HCT116 (cell line): ENCODE data around the gene DDX28. TPM values are rescaled to one million over a fixed set of nuclear protein-coding genes. Genes with fewer than 3 reads are reported as not detected.
"Not testable (repeated sequence)": the region's sequence is repeated elsewhere in the genome, so short reads cannot be mapped to it uniquely, and the experiment has no call there.

Source experiments
- ATAC-seq: fragments of 200-7000 bp; cut with Tn5 transposase; 2 replicates; pipeline ENCODE4 v1.9.1; 2020; ENCODE audit warnings: mild to moderate bottlenecking, moderate library complexity
- BruUV-seq: library from RNA; stranded (reverse); fragments of 400-500 nt; replicated peaks from 2 replicates; lab custom pipeline; 2021; lab: Mats Ljungman, UMichigan
- CTCF ChIA-PET: fragments of 300-600 bp; sonication (Branson Sonifier 250); formaldehyde crosslinking; loops from one replicate; lab custom pipeline; 2021; ENCODE audit warnings: antibody characterized with exemption; lab: Charles Lee
- POLR2A ChIA-PET: fragments of 300-600, 350-600 bp; sonication (Branson Sonifier 250); formaldehyde crosslinking; loops from one replicate; lab custom pipeline; 2021; ENCODE audit warnings: antibody characterized with exemption; lab: Charles Lee
- RAD21 ChIA-PET, 2 experiments: fragments of 300-600 bp; sonication (Branson Sonifier 250); formaldehyde crosslinking; loops; one replicate each; lab custom pipeline; 2023; ENCODE audit warnings: low total read pairs in 2 of 2; ENCODE audit not compliant: uncharacterized antibody in 2 of 2, unreplicated experiment in 2 of 2, low non-redundant PET in 1 of 2; lab: Charles Lee
- DNase-seq: peaks from one replicate; pipeline ENCODE4 v3.0.0-alpha.2; 2010; ENCODE audit warnings: low read depth, low spot score
- H2AFZ ChIP-seq: fragments of 200-600 bp; shearing (Covaris generic), sonication (generic); 2 replicates; pipeline ENCODE4 v1.6.1; 2017; ENCODE audit warnings: low read depth, mixed run types, mixed read lengths, antibody characterized with exemption, low read length; ENCODE audit not compliant: poor library complexity, severe bottlenecking
- H3K27ac ChIP-seq: 2 replicates; pipeline ENCODE4 v1.5.1; 2012; ENCODE audit warnings: low read depth, low read length
- H3K27me3 ChIP-seq: fragments of 200-600 bp; sonication (generic); 2 replicates; pipeline ENCODE4 v1.6.1; 2016; ENCODE audit warnings: mixed run types, low read length, mixed read lengths; ENCODE audit not compliant: insufficient read depth
- H3K36me3 ChIP-seq, 2 experiments: fragments of 200-500 bp in 1 of 2; fragments of 200-600 bp in 1 of 2; sonication (Bioruptor generic) in 1 of 2; sonication (generic) in 1 of 2; 2 replicates each; pipeline versions ENCODE4 v1.5.1 to v1.6.1; 2014 to 2016; ENCODE audit warnings: low read length in 2 of 2, inconsistent platforms in 1 of 2, mixed read lengths in 1 of 2, mixed run types in 1 of 2; ENCODE audit not compliant: insufficient read depth in 2 of 2, control insufficient read depth in 1 of 2
- H3K4me1 ChIP-seq, 2 experiments: fragments of 200-600 bp in 1 of 2; sonication (generic) in 1 of 2; 2 replicates each; pipeline versions ENCODE4 v1.5.1 to v1.6.1; 2012 to 2017; ENCODE audit warnings: low read length in 2 of 2, inconsistent platforms in 1 of 2, mild to moderate bottlenecking in 1 of 2, mixed read lengths in 1 of 2, mixed run types in 1 of 2, moderate library complexity in 1 of 2; ENCODE audit not compliant: insufficient read depth in 2 of 2, control insufficient read depth in 1 of 2
- H3K4me2 ChIP-seq: fragments of 200-600 bp; sonication (generic); 2 replicates; pipeline ENCODE4 v1.6.1; 2017; ENCODE audit warnings: mixed run types, low read length, mixed read lengths
- H3K4me3 ChIP-seq, 2 experiments: fragments of 200-600 bp in 1 of 2; sonication (generic) in 1 of 2; replicated peaks in 1 of 2; 2 replicates each; pipeline ENCODE4 v1.5.1; 2011 to 2016; ENCODE audit warnings: low read length in 2 of 2, control low read depth in 1 of 2, low read depth in 1 of 2, mild to moderate bottlenecking in 1 of 2, mixed read lengths in 1 of 2, mixed run types in 1 of 2
- H3K79me2 ChIP-seq: fragments of 200-600 bp; sonication (generic); 2 replicates; pipeline ENCODE4 v1.6.1; 2017; ENCODE audit warnings: mild to moderate bottlenecking, mixed run types, low read length, moderate library complexity, mixed read lengths; ENCODE audit not compliant: insufficient read depth
- H3K9ac ChIP-seq: fragments of 200-600 bp; sonication (generic); 2 replicates; pipeline ENCODE4 v1.6.1; 2016; ENCODE audit warnings: low read length, mixed read lengths
- H3K9me2 ChIP-seq: fragments of 200-600 bp; sonication (generic), shearing (Covaris generic); 2 replicates; pipeline ENCODE4 v1.6.1; 2017; ENCODE audit warnings: mixed run types, mild to moderate bottlenecking, moderate library complexity; ENCODE audit not compliant: insufficient read depth
- H3K9me3 ChIP-seq, 2 experiments: fragments of 200-500 bp in 1 of 2; fragments of 200-600 bp in 1 of 2; sonication (Bioruptor generic) in 1 of 2; sonication (generic) in 1 of 2; 2 replicates each; pipeline ENCODE4 v1.6.1; 2014 to 2017; ENCODE audit warnings: low read length in 2 of 2, mixed read lengths in 2 of 2, inconsistent platforms in 1 of 2, low read depth in 1 of 2, mild to moderate bottlenecking in 1 of 2, mixed run types in 1 of 2, moderate library complexity in 1 of 2; ENCODE audit not compliant: control insufficient read depth in 1 of 2, insufficient read depth in 1 of 2
- H4K20me1 ChIP-seq: fragments of 200-600 bp; sonication (generic), shearing (Covaris generic); 2 replicates; pipeline ENCODE4 v1.6.1; 2017; ENCODE audit warnings: mixed run types, mild to moderate bottlenecking, moderate library complexity; ENCODE audit not compliant: insufficient read depth
- ATF3 ChIP-seq: IDR thresholded peaks from 2 replicates; pipeline ENCODE4 v1.6.1; 2012
- CBX3 ChIP-seq: IDR thresholded peaks from 2 replicates; pipeline ENCODE4 v1.6.1; 2012; ENCODE audit warnings: low read depth
- JUND ChIP-seq: IDR thresholded peaks from 2 replicates; pipeline ENCODE4 v1.6.1; 2012
- ZBTB33 ChIP-seq: IDR thresholded peaks from 2 replicates; pipeline ENCODE4 v1.6.1; 2011; ENCODE audit warnings: mild to moderate bottlenecking, low read length, moderate library complexity; ENCODE audit not compliant: insufficient replicate concordance; ENCODE audit errors: extremely low read depth
- ZFX ChIP-seq: fragments of 450-650 bp; IDR thresholded peaks from 2 replicates; pipeline ENCODE4 v1.6.1; 2017
- intact Hi-C: fragments of 100-400 bp; cut with micrococcal nuclease; formaldehyde crosslinking; loops from 2 replicates; pipeline ENCODE4 v1.10.0; 2022
- total RNA-seq: library from RNA; stranded (reverse); gene quantifications from one replicate; pipeline ENCODE4 v1.2.1, GENCODE V29; 2021; ENCODE audit not compliant: unreplicated experiment
- TF ChIP-seq, protein P1 (sequence below): IDR thresholded peaks from 2 replicates; pipeline ENCODE4 v1.6.1; 2012

DDX28 gene
- total RNA-seq, 1 experiment from 2014 or later: 13.8 TPM

GRCh38 chr16:68009872-68010271 lies 13.2 kb downstream of the DDX28 start:
- H3K36me3 ChIP-seq, H3K27me3 ChIP-seq, RAD21 ChIA-PET, H3K9me2 ChIP-seq, CTCF ChIA-PET, H3K79me2 ChIP-seq, H3K9ac ChIP-seq, H3K27ac ChIP-seq, H3K4me1 ChIP-seq, BruUV-seq, H3K9me3 ChIP-seq, ATAC-seq, H3K4me3 ChIP-seq, intact Hi-C loops, POLR2A ChIA-PET, DNase-seq, H2AFZ ChIP-seq, H4K20me1 ChIP-seq, H3K4me2 ChIP-seq: not testable (repeated sequence)

DNA sequence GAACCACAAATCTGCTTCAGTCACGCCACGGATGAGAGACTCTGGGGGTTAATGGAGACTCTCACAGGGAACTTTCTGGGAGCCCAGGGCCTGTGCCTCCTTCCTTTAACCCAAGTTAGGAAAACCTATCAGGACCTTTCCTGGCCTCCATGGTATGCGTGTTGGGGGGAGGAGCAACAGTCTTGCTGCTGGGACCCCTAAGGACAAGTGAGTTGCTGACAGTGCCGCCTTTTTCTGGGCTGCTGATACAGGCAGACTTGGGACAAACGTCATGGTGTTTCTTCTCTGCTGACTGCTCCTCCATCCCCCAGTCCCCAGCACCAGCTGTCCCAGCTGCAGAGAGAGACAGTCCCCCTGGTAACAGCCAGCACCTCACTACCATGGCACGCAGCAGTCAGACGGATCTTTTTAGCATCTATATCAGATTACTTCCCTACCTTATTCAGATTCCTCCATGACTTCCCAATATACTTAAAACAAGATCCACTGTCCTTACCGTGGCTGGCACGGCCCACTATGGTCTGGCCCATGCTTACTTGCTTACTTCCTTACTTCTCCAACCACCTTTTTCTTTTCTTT lies 13.8 kb downstream of the DDX28 start:
- no TSS peak for BruUV-seq
- Histone ChIP-seq H3K4me1 (no peaks in the 10 kb centered on the region), H3K9me3 (no peaks in the 10 kb centered on the region), H3K27me3 (no peaks in the 10 kb centered on the region), H3K9ac (no peak overlapping the region), H3K36me3 (no peaks in the 10 kb centered on the region), H3K79me2 (no peaks in the 10 kb centered on the region), H3K4me3 (no peak overlapping the region), H3K9me2 (no peaks in the 10 kb centered on the region), H3K4me2 (no peak overlapping the region), H2AFZ (no peak overlapping the region), H4K20me1 (no peaks in the 10 kb centered on the region), H3K27ac (no peak overlapping the region)
- ChIA-PET CTCF (no interaction called here), RAD21 (no interaction called here), POLR2A (no interaction called here)
- intact Hi-C loops: no loop called here
- ATAC-seq: no peak
- TF ChIP-seq, protein P1, sequence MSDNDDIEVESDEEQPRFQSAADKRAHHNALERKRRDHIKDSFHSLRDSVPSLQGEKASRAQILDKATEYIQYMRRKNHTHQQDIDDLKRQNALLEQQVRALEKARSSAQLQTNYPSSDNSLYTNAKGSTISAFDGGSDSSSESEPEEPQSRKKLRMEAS: no peak
- TF ChIP-seq ATF3 (no peak), CBX3 (no peak), JUND (no peak), ZBTB33 (no peak), ZFX (no peak)
- DNase-seq: no peak
